Loucy (cell line): Measurements from ENCODE around the gene CUBN.

ENCODE experiments used
- H2AFZ ChIP-seq: fragments of 200-600 bp; sonication (generic); 2 replicates; pipeline ENCODE4 v1.6.0; 2016; ENCODE audit warnings: antibody characterized with exemption, mild to moderate bottlenecking, low read length, moderate library complexity
- H3F3A ChIP-seq: fragments of 200-600 bp; 2 replicates; pipeline ENCODE4 v1.6.0; 2016; ENCODE audit warnings: antibody characterized with exemption, low read depth, mild to moderate bottlenecking
- H3K27me3 ChIP-seq: fragments of 200-600 bp; sonication (generic); 2 replicates; pipeline ENCODE4 v1.6.1; 2014; ENCODE audit warnings: low read length, mild to moderate bottlenecking; ENCODE audit not compliant: insufficient read depth, poor library complexity, severe bottlenecking
- H3K36me3 ChIP-seq: fragments of 200-600 bp; sonication (generic); 2 replicates; pipeline ENCODE4 v1.6.1; 2016; ENCODE audit warnings: low read length; ENCODE audit not compliant: insufficient read depth
- H3K4me1 ChIP-seq: fragments of 200-600 bp; sonication (generic); 2 replicates; pipeline ENCODE4 v1.5.1; 2014; ENCODE audit warnings: low read length, mild to moderate bottlenecking; ENCODE audit not compliant: insufficient read depth, poor library complexity, severe bottlenecking
- H3K4me2 ChIP-seq: fragments of 200-600 bp; sonication (generic); 2 replicates; pipeline ENCODE4 v1.6.0; 2014; ENCODE audit warnings: antibody characterized with exemption, low read length, low read depth, mild to moderate bottlenecking; ENCODE audit not compliant: poor library complexity, severe bottlenecking
- H3K4me3 ChIP-seq: fragments of 200-600 bp; sonication (generic); 2 replicates; pipeline ENCODE4 v1.5.1; 2014; ENCODE audit warnings: low read length, mild to moderate bottlenecking, mixed read lengths; ENCODE audit not compliant: poor library complexity, severe bottlenecking
- H3K79me2 ChIP-seq: fragments of 200-600 bp; sonication (generic); 2 replicates; pipeline ENCODE4 v1.6.1; 2014; ENCODE audit warnings: low read length; ENCODE audit not compliant: insufficient read depth
- H3K9ac ChIP-seq: fragments of 200-600 bp; sonication (generic); 2 replicates; pipeline ENCODE4 v1.6.0; 2014; ENCODE audit warnings: mild to moderate bottlenecking, low read depth, low read length, moderate library complexity; ENCODE audit not compliant: poor library complexity, severe bottlenecking
- H3K9me2 ChIP-seq: fragments of 200-600 bp; sonication (generic); replicated peaks from 2 replicates; pipeline ENCODE4 v1.6.1; 2016; ENCODE audit warnings: low read depth, low read length, mixed read lengths
- H3K9me3 ChIP-seq: fragments of 200-600 bp; sonication (generic); 2 replicates; pipeline ENCODE4 v1.6.1; 2014; ENCODE audit warnings: mild to moderate bottlenecking, antibody characterized with exemption, low read length, low read depth; ENCODE audit not compliant: insufficient read depth
- H4K20me1 ChIP-seq: fragments of 200-600 bp; sonication (generic); 2 replicates; pipeline ENCODE4 v1.6.0; 2014; ENCODE audit warnings: antibody characterized with exemption, low read length, mild to moderate bottlenecking; ENCODE audit not compliant: insufficient read depth, poor library complexity, severe bottlenecking
- CTCF ChIP-seq: fragments of 200-600 bp; sonication (generic); conservative IDR thresholded peaks from 2 replicates; pipeline ENCODE4 v1.5.1; 2014; ENCODE audit warnings: mild to moderate bottlenecking, antibody characterized with exemption, low read length
- EZH2phosphoT487 ChIP-seq: fragments of 200-600 bp; IDR thresholded peaks from 2 replicates; pipeline ENCODE4 v1.6.1; 2018; ENCODE audit warnings: antibody characterized with exemption, mild to moderate bottlenecking, moderate library complexity, borderline replicate concordance

CUBN gene

DNA sequence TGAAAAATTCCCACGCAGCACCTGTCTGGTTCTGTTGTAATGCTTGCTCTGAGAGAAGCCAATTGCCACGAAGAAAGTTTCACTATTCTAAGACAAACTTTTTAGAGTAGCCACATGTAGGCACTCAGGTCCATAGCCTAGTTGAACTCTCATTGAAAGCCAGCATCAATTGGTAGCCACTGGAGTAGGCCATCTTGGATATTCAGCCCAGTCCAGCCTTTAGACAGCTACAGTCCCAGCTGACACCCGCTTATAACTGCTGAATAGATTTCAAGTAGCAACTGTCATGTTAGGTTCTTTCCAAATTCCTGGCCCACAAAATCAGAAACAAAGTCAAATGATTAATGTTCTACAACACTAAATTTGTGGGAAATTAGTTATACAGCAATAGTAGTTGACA is 31.6 kb downstream of the CUBN start:
- TF ChIP-seq CTCF (no peak), EZH2phosphoT487 (no peak)
- H3K4me2 ChIP-seq, result no peak overlapping the region
- no peaks in the 10 kb centered on the region for H3K27me3 ChIP-seq
- no peak overlapping the region for H3K4me3 ChIP-seq
- no peaks in the 10 kb centered on the region for H3K36me3 ChIP-seq
- H2AFZ ChIP-seq, result no peak overlapping the region
- H3K9me2 ChIP-seq, result no peaks in the 10 kb centered on the region
- no peaks in the 10 kb centered on the region for H3K9me3 ChIP-seq
- H3K4me1 ChIP-seq, result no peaks in the 10 kb centered on the region
- no peaks in the 10 kb centered on the region for H3F3A ChIP-seq
- no peak overlapping the region for H3K9ac ChIP-seq
- no peaks in the 10 kb centered on the region for H4K20me1 ChIP-seq
- no peaks in the 10 kb centered on the region for H3K79me2 ChIP-seq

GRCh38 chr10:17094844-17095243 is 34.8 kb downstream of the CUBN start:
- no peaks in the 10 kb centered on the region for H3K4me1 ChIP-seq
- no peaks in the 10 kb centered on the region for H3K9me2 ChIP-seq
- no peak overlapping the region for H3K4me3 ChIP-seq
- no peaks in the 10 kb centered on the region for H4K20me1 ChIP-seq
- no peaks in the 10 kb centered on the region for H3K79me2 ChIP-seq
- H3K36me3 ChIP-seq, result no peaks in the 10 kb centered on the region
- H3K4me2 ChIP-seq, result no peak overlapping the region
- H2AFZ ChIP-seq, result no peak overlapping the region
- no peaks in the 10 kb centered on the region for H3F3A ChIP-seq
- no peaks in the 10 kb centered on the region for H3K9me3 ChIP-seq
- no peak overlapping the region for H3K9ac ChIP-seq
- H3K27me3 ChIP-seq, result no peaks in the 10 kb centered on the region
- TF ChIP-seq CTCF (no peak), EZH2phosphoT487 (no peak)

GRCh38 chr10:17092986-17093803 is 36.4 kb downstream of the CUBN start:
- Histone ChIP-seq H3K9me3 (no peaks in the 10 kb centered on the region), H2AFZ (no peak overlapping the region), H3K36me3 (no peaks in the 10 kb centered on the region), H3K9ac (no peak overlapping the region), H3K9me2 (no peaks in the 10 kb centered on the region), H3K4me2 (no peak overlapping the region), H3K27me3 (no peaks in the 10 kb centered on the region), H4K20me1 (no peaks in the 10 kb centered on the region), H3K4me3 (no peak overlapping the region), H3K79me2 (no peaks in the 10 kb centered on the region), H3F3A (no peaks in the 10 kb centered on the region), H3K4me1 (no peaks in the 10 kb centered on the region)
- TF ChIP-seq EZH2phosphoT487, result no peak
